Brain microvascular endothelial cell (primary cell): Measurements from ENCODE around the gene CST9.

Experiments used
- DNase-seq: peaks from one replicate; pipeline ENCODE4 v3.0.0-alpha.2; 2020
- H3K27ac ChIP-seq: fragments of 250-450 bp; sonication (Bioruptor Pico); 2 replicates; pipeline ENCODE4 v1.5.1; 2020; ENCODE audit warnings: mild to moderate bottlenecking, moderate library complexity
- H3K27me3 ChIP-seq: fragments of 250-450 bp; sonication (Bioruptor Pico); replicated peaks from 2 replicates; pipeline ENCODE4 v1.5.1; 2020; ENCODE audit warnings: mild to moderate bottlenecking
- H3K36me3 ChIP-seq: fragments of 250-450 bp; sonication (Bioruptor Pico); replicated peaks from 2 replicates; pipeline ENCODE4 v1.5.1; 2020; ENCODE audit warnings: mild to moderate bottlenecking
- H3K4me3 ChIP-seq: 2 replicates; pipeline ENCODE4 v1.5.1; 2011; ENCODE audit warnings: low read depth, mild to moderate bottlenecking, control low read depth, low read length, moderate library complexity
- in situ Hi-C: cut with HindIII; loops from 2 replicates; pipeline ENCODE4 v1.10.0; 2017; ENCODE audit warnings: low sequenced_read_pairs, low pct_ligation_motif_present
- TF ChIP-seq, protein P1 (sequence below): IDR thresholded peaks from 2 replicates; pipeline ENCODE4 v1.5.1; 2011; ENCODE audit warnings: low read depth, mild to moderate bottlenecking, moderate library complexity, low read length, control low read depth, inconsistent platforms; ENCODE audit errors: missing control alignments

Gene CST9

GRCh38 chr20:23631981-23632710 is 26.4 kb upstream of the CST9 start:
- TF ChIP-seq, protein P1, sequence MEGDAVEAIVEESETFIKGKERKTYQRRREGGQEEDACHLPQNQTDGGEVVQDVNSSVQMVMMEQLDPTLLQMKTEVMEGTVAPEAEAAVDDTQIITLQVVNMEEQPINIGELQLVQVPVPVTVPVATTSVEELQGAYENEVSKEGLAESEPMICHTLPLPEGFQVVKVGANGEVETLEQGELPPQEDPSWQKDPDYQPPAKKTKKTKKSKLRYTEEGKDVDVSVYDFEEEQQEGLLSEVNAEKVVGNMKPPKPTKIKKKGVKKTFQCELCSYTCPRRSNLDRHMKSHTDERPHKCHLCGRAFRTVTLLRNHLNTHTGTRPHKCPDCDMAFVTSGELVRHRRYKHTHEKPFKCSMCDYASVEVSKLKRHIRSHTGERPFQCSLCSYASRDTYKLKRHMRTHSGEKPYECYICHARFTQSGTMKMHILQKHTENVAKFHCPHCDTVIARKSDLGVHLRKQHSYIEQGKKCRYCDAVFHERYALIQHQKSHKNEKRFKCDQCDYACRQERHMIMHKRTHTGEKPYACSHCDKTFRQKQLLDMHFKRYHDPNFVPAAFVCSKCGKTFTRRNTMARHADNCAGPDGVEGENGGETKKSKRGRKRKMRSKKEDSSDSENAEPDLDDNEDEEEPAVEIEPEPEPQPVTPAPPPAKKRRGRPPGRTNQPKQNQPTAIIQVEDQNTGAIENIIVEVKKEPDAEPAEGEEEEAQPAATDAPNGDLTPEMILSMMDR = no peak
- H3K4me3 ChIP-seq = no peak overlapping the region
- no peaks in the 10 kb centered on the region for H3K27me3 ChIP-seq
- DNase-seq = no peak
- no peak overlapping the region for H3K27ac ChIP-seq
- H3K36me3 ChIP-seq = peaks cover 27% of the 10 kb centered on the region
- in situ Hi-C loops = no loop called here

GRCh38 chr20:23631226-23631822 is 25.6 kb upstream of the CST9 start:
- no peak for DNase-seq
- Histone ChIP-seq H3K27ac (no peak overlapping the region), H3K36me3 (peaks cover 27% of the 10 kb centered on the region), H3K27me3 (no peaks in the 10 kb centered on the region), H3K4me3 (no peak overlapping the region)
- TF ChIP-seq, protein P1 = no peak
- in situ Hi-C loops = no loop called here

GRCh38 chr20:23630392-23630849 is 24.7 kb upstream of the CST9 start:
- in situ Hi-C loops = no loop called here
- no peak for DNase-seq
- Histone ChIP-seq H3K4me3 (no peak overlapping the region), H3K27me3 (no peaks in the 10 kb centered on the region), H3K27ac (no peak overlapping the region), H3K36me3 (peaks cover 26% of the 10 kb centered on the region)
- TF ChIP-seq, protein P1 = no peak

GRCh38 chr20:23629542-23630391 is 24.1 kb upstream of the CST9 start:
- in situ Hi-C loops = no loop called here
- no peak for DNase-seq
- TF ChIP-seq, protein P1 = no peak
- Histone ChIP-seq H3K27ac (no peak overlapping the region), H3K36me3 (peaks cover 23% of the 10 kb centered on the region), H3K4me3 (no peak overlapping the region), H3K27me3 (no peaks in the 10 kb centered on the region)

GRCh38 chr20:23629017-23629541 is 23.4 kb upstream of the CST9 start:
- no peak overlapping the region for H3K4me3 ChIP-seq
- peak; percentile 73 for DNase-seq
- peaks cover 21% of the 10 kb centered on the region for H3K36me3 ChIP-seq
- no peaks in the 10 kb centered on the region for H3K27me3 ChIP-seq
- no peak overlapping the region for H3K27ac ChIP-seq
- TF ChIP-seq, protein P1 = no peak
- in situ Hi-C loops = no loop called here
